ENCODE measurements around the gene ODF2L.

- TF ChIP-seq CTCF (IDR thresholded peaks at IDR 0.05) (no peak), POLR2AphosphoS5 (IDR thresholded peaks at IDR 0.05; ENCODE audit: low read depth, low read length) (no peak), TCF7L2 (IDR thresholded peaks at IDR 0.05; ENCODE audit: low read depth, low read length) (no peak), SIN3A (IDR thresholded peaks at IDR 0.05; ENCODE audit: borderline replicate concordance, insufficient read depth, low read depth, low read length) (no peak)
- TF ChIP-seq, protein P1, sequence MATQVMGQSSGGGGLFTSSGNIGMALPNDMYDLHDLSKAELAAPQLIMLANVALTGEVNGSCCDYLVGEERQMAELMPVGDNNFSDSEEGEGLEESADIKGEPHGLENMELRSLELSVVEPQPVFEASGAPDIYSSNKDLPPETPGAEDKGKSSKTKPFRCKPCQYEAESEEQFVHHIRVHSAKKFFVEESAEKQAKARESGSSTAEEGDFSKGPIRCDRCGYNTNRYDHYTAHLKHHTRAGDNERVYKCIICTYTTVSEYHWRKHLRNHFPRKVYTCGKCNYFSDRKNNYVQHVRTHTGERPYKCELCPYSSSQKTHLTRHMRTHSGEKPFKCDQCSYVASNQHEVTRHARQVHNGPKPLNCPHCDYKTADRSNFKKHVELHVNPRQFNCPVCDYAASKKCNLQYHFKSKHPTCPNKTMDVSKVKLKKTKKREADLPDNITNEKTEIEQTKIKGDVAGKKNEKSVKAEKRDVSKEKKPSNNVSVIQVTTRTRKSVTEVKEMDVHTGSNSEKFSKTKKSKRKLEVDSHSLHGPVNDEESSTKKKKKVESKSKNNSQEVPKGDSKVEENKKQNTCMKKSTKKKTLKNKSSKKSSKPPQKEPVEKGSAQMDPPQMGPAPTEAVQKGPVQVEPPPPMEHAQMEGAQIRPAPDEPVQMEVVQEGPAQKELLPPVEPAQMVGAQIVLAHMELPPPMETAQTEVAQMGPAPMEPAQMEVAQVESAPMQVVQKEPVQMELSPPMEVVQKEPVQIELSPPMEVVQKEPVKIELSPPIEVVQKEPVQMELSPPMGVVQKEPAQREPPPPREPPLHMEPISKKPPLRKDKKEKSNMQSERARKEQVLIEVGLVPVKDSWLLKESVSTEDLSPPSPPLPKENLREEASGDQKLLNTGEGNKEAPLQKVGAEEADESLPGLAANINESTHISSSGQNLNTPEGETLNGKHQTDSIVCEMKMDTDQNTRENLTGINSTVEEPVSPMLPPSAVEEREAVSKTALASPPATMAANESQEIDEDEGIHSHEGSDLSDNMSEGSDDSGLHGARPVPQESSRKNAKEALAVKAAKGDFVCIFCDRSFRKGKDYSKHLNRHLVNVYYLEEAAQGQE (IDR thresholded peaks at IDR 0.05; ENCODE audit: insufficient read depth in 1 of 2, low read depth in 2 of 2, low read length in 1 of 2), result no peak
These were observed 39.2 kb upstream of the ODF2L start for GRCh38 chr1:86435327-86435726.
